GM12801 (cell line): ENCODE results near the gene FRK.

Source experiments
- TF ChIP-seq, protein P1 (sequence below): IDR thresholded peaks from one replicate; pipeline ENCODE4 v1.5.1; 2011; ENCODE audit warnings: control low read depth; ENCODE audit not compliant: insufficient read length; ENCODE audit errors: extremely low read depth

Gene FRK

DNA sequence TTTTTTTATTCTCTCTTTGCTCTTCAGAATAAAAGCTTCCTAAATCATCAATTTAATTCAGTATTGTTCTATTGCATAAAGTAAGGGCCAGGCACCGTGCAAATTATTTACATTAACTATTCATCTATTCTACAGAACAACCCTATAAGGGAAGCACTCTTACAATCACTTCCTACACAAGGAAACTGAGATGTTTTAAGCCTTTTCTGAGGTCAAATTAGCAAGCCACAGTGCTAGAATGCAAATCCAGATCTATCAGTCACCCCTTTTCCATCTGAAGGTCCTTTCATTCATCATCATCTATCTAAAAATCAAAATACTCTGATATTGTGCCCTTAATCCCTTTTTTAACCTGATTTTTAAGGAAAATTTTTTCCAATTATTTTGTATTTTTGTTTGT lies 31.2 kb downstream of the FRK start:
- TF ChIP-seq, protein P1, sequence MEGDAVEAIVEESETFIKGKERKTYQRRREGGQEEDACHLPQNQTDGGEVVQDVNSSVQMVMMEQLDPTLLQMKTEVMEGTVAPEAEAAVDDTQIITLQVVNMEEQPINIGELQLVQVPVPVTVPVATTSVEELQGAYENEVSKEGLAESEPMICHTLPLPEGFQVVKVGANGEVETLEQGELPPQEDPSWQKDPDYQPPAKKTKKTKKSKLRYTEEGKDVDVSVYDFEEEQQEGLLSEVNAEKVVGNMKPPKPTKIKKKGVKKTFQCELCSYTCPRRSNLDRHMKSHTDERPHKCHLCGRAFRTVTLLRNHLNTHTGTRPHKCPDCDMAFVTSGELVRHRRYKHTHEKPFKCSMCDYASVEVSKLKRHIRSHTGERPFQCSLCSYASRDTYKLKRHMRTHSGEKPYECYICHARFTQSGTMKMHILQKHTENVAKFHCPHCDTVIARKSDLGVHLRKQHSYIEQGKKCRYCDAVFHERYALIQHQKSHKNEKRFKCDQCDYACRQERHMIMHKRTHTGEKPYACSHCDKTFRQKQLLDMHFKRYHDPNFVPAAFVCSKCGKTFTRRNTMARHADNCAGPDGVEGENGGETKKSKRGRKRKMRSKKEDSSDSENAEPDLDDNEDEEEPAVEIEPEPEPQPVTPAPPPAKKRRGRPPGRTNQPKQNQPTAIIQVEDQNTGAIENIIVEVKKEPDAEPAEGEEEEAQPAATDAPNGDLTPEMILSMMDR: no peak

GRCh38 chr6:116028233-116028632 lies 32.5 kb downstream of the FRK start:
- TF ChIP-seq, protein P1: no peak

- TF ChIP-seq, protein P1: no peak
Measured at GRCh38 chr6:116027801-116028200, 32.9 kb downstream of the FRK start.

DNA sequence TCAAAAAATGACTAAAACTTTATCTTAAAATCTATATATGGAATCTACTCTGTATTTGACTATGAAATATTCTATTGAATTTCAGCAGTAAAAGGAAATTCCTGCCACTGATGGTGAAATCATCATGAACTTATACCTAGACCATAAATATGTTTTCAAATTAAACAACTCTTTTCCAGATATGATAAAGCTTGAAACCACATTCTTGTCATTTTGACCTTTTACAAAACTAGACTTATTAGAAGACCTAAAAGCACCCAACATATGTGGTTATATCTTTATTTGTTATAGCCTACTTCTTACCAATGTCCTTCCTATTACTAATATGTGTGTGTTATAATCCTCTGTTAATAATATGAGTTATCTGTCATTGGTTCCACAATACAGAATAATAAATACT lies 35.3 kb downstream of the FRK start:
- TF ChIP-seq, protein P1: no peak

- TF ChIP-seq, protein P1: no peak
Measured at GRCh38 chr6:116022841-116023445, 37.7 kb downstream of the FRK start.

- TF ChIP-seq, protein P1: no peak
Measured at GRCh38 chr6:116020738-116021137, 40.0 kb downstream of the FRK start.

DNA sequence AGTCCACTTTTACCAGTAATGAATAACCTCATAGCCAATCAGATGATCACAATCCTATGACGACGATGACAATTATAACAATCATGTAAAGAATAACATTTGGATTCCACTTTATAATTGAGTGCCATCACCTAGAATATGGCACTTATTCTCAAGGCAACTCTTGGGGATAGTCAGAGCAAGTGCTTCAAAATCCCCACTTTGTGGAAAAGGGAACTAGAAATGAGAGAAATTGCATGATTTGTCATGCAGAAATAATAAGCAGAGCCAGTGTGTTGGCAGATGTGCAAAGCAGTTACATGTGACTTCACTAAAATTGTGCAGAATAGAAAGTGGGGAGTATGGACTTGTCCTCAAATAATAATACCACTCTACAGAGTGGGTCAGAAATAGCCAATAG lies 41.3 kb downstream of the FRK start:
- TF ChIP-seq, protein P1: no peak
